GM12878 (cell line): ENCODE results near the gene KRTAP4-6. TPM values are rescaled to one million over a fixed set of nuclear protein-coding genes. Genes with fewer than 3 reads are reported as not detected.

ENCODE experiments used
- ATAC-seq: fragments of 200-7000 bp; cut with Tn5 transposase; 3 replicates; pipeline ENCODE4 v1.9.1; 2020; ENCODE audit warnings: mild to moderate bottlenecking, moderate library complexity
- BruUV-seq: library from RNA; stranded (reverse); fragments of 400-500 nt; replicated peaks from 2 replicates; lab custom pipeline; 2021; lab: Mats Ljungman, UMichigan
- CTCF ChIA-PET: fragments of 300-600 bp; sonication (Branson Sonifier 250); formaldehyde crosslinking; extraction: SDS; loops from one replicate; lab custom pipeline; 2021; ENCODE audit warnings: inconsistent platforms; lab: Yijun Ruan, JAX
- POLR2A ChIA-PET: fragments of 350-600 bp; formaldehyde crosslinking; extraction: SDS; loops from one replicate; lab custom pipeline; 2021; ENCODE audit warnings: inconsistent platforms; lab: Charles Lee
- RAD21 ChIA-PET: fragments of 300-600 bp; sonication (Branson Sonifier 250); formaldehyde crosslinking; loops from one replicate; lab custom pipeline; 2023; ENCODE audit warnings: antibody characterized with exemption; ENCODE audit not compliant: unreplicated experiment; lab: Charles Lee
- SMC1A ChIA-PET: fragments of 300-600 bp; sonication (Branson Sonifier 250); formaldehyde crosslinking; loops from one replicate; lab custom pipeline; 2023; ENCODE audit not compliant: unreplicated experiment, uncharacterized antibody; lab: Charles Lee
- DNase-seq: peaks from one replicate; pipeline ENCODE4 v3.0.0-alpha.2; 2011; ENCODE audit warnings: low read depth, low spot score
- FAIRE-seq: peaks from 3 replicates; lab custom pipeline; 2011; peaks lifted over from hg19 to GRCh38; lab: Jason Lieb, UNC
- H2AFZ ChIP-seq: 2 replicates; pipeline ENCODE4 v1.6.0; 2011; ENCODE audit warnings: low read depth, low read length, control low read depth; ENCODE audit not compliant: control insufficient read depth
- H3K27ac ChIP-seq: 2 replicates; pipeline ENCODE4 v1.5.1; 2011; ENCODE audit warnings: control low read depth; ENCODE audit not compliant: control insufficient read depth, insufficient read depth
- H3K27me3 ChIP-seq, 2 experiments: replicated peaks in 1 of 2; 2 replicates each; pipeline versions ENCODE4 v1.6.0 to v1.6.1; 2011; ENCODE audit warnings: low read length in 1 of 2; ENCODE audit not compliant: control insufficient read depth in 2 of 2, insufficient read depth in 2 of 2
- H3K36me3 ChIP-seq, 2 experiments: 2 replicates each; pipeline ENCODE4 v1.5.1; 2011; ENCODE audit warnings: low read length in 1 of 2; ENCODE audit not compliant: control insufficient read depth in 2 of 2, insufficient read depth in 2 of 2
- H3K4me1 ChIP-seq: 2 replicates; pipeline ENCODE4 v1.6.1; 2011; ENCODE audit warnings: mild to moderate bottlenecking, low read length, moderate library complexity, mixed read lengths; ENCODE audit not compliant: control insufficient read depth, insufficient read depth
- H3K4me2 ChIP-seq: 2 replicates; pipeline ENCODE4 v1.6.0; 2011; ENCODE audit warnings: control low read depth; ENCODE audit not compliant: control insufficient read depth, insufficient read depth
- H3K4me3 ChIP-seq: fragments of 200-600 bp; sonication (generic); 2 replicates; pipeline ENCODE4 v1.5.1; 2016
- H3K79me2 ChIP-seq: 2 replicates; pipeline ENCODE4 v1.6.0; 2011; ENCODE audit warnings: low read length; ENCODE audit not compliant: control insufficient read depth, insufficient read depth
- H3K9ac ChIP-seq: 2 replicates; pipeline ENCODE4 v1.8.0; 2011; ENCODE audit warnings: low read length, control low read depth, mixed read lengths; ENCODE audit not compliant: control insufficient read depth, insufficient read depth
- H3K9me3 ChIP-seq: replicated peaks from 3 replicates; pipeline ENCODE4 v1.5.1; 2011; ENCODE audit warnings: mild to moderate bottlenecking, low read length; ENCODE audit not compliant: control insufficient read depth, insufficient read depth
- H4K20me1 ChIP-seq: 2 replicates; pipeline ENCODE4 v1.6.0; 2011; ENCODE audit not compliant: control insufficient read depth, insufficient read depth
- MEF2A ChIP-seq: IDR thresholded peaks from 2 replicates; pipeline ENCODE4 v1.6.1; 2011; ENCODE audit warnings: low read depth, mild to moderate bottlenecking, low read length, moderate library complexity; ENCODE audit not compliant: insufficient read depth
- NKRF ChIP-seq: fragments of 450-650 bp; conservative IDR thresholded peaks from 2 replicates; pipeline ENCODE4 v1.6.1; 2017; ENCODE audit warnings: mild to moderate bottlenecking, moderate library complexity
- SIN3A ChIP-seq: IDR thresholded peaks from 2 replicates; pipeline ENCODE4 v1.6.1; 2012; ENCODE audit warnings: low read depth, low read length, improper control_type of control experiment
- WGBS: methylation state at CpG from one replicate; pipeline ENCODE4 v1.1.6; 2016; ENCODE audit warnings: low lambda C conversion rate; ENCODE audit not compliant: insufficient replicate concordance, insufficient coverage; ENCODE audit errors: missing lambda C conversion rate; 5-methylcytosine and 5-hydroxymethylcytosine counted together
- in situ Hi-C: fragments of 300-500 bp; cut with MboI; formaldehyde crosslinking; loops from 9 replicates; pipeline ENCODE4 v1.14.3; 2018; ENCODE audit warnings: mixed read lengths
- intact Hi-C: fragments of 100-400 bp; cut with micrococcal nuclease; formaldehyde crosslinking; loops from one replicate; pipeline ENCODE4 v1.14.2; 2022; ENCODE audit not compliant: unreplicated experiment
- polyA plus RNA-seq, 11 experiments: library from polyadenylated mRNA; depleted of rRNA in 4 of 11; unstranded in 6 of 11; stranded (reverse) in 5 of 11; fragments of >200 nt; fragmentation: Nextera tagmentation in 4 of 11; fragmentation: Illumina TruSeq in 1 of 11; extraction: Ambion mirVana in 4 of 11; extraction: Trizol in 1 of 11; gene quantifications; 1 replicate in 1 of 11; 2 replicates in 10 of 11; pipeline versions ENCODE4 v1.2.1 to v1.2.3, GENCODE V29; 2011 to 2016; ENCODE audit warnings: inconsistent platforms in 2 of 11, missing spikeins in 2 of 11, low read depth in 1 of 11
- total RNA-seq, 4 experiments: library from RNA; depleted of rRNA in 3 of 4; stranded (reverse); fragments of >200 nt in 3 of 4; fragmentation: Illumina TruSeq in 1 of 4; extraction: Trizol in 1 of 4; gene quantifications; 2 replicates each; pipeline versions ENCODE4 v1.2.1 to v1.2.3, GENCODE V29; 2013 to 2021
- TF ChIP-seq, protein P1 (sequence below): fragments of 450-650 bp; IDR thresholded peaks from 2 replicates; pipeline ENCODE4 v1.6.1; 2018; ENCODE audit warnings: mild to moderate bottlenecking, low read depth, moderate library complexity; ENCODE audit not compliant: partially characterized antibody

Gene KRTAP4-6
- total and polyA plus RNA-seq, 10 of the 15 experiments (the other 5 are each of a cell fraction or from before 2014, with no cell fraction given): not detected

- no peaks in the 10 kb centered on the region for H4K20me1 ChIP-seq
- H3K4me2 ChIP-seq: no peak overlapping the region
- WGBS: 13% methylated on average over 3 of the region's 3 CpGs
- no peak overlapping the region for H3K9ac ChIP-seq
- intact Hi-C loops: no loop called here
- no peak overlapping the region for H3K27ac ChIP-seq
- no peaks in the 10 kb centered on the region for H3K36me3 ChIP-seq
- no peaks in the 10 kb centered on the region for H3K27me3 ChIP-seq
- no peak for FAIRE-seq
- SMC1A ChIA-PET: no interaction called here
- no peak for DNase-seq
- TF ChIP-seq, protein P1, sequence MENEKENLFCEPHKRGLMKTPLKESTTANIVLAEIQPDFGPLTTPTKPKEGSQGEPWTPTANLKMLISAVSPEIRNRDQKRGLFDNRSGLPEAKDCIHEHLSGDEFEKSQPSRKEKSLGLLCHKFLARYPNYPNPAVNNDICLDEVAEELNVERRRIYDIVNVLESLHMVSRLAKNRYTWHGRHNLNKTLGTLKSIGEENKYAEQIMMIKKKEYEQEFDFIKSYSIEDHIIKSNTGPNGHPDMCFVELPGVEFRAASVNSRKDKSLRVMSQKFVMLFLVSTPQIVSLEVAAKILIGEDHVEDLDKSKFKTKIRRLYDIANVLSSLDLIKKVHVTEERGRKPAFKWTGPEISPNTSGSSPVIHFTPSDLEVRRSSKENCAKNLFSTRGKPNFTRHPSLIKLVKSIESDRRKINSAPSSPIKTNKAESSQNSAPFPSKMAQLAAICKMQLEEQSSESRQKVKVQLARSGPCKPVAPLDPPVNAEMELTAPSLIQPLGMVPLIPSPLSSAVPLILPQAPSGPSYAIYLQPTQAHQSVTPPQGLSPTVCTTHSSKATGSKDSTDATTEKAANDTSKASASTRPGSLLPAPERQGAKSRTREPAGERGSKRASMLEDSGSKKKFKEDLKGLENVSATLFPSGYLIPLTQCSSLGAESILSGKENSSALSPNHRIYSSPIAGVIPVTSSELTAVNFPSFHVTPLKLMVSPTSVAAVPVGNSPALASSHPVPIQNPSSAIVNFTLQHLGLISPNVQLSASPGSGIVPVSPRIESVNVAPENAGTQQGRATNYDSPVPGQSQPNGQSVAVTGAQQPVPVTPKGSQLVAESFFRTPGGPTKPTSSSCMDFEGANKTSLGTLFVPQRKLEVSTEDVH: no peak
- no peak for TF ChIP-seq NKRF
- no peak for TF ChIP-seq SIN3A
- TF ChIP-seq MEF2A: no peak
- TF ChIP-seq, all 136 proteins: peak for 0
- in situ Hi-C loops: no loop called here
- Histone ChIP-seq H2AFZ (no peak overlapping the region), H3K9me3 (no peaks in the 10 kb centered on the region), H3K79me2 (no peaks in the 10 kb centered on the region), H3K4me3 (no peak overlapping the region), H3K4me1 (no peaks in the 10 kb centered on the region)
- BruUV-seq: no TSS peak
- ChIA-PET RAD21 (no interaction called here), CTCF (no interaction called here), POLR2A (no interaction called here)
- ATAC-seq: no peak
Measured at GRCh38 chr17:41126412-41126811, 13.9 kb downstream of the KRTAP4-6 start.
